Measurements from ENCODE around the gene ACSS2.

GRCh38 chr20:34938466-34939163 is 62.2 kb downstream of the ACSS2 start:
- TF ChIP-seq CTCF (IDR thresholded peaks at IDR 0.05): no peak
- TF ChIP-seq POLR2A (IDR thresholded peaks at IDR 0.05): no peak
